BJ (cell line): ENCODE measurements around the gene MEAF6. TPM values are rescaled to one million over a fixed set of nuclear protein-coding genes. Genes with fewer than 3 reads are reported as not detected.
"Not testable (repeated sequence)": the region's sequence is repeated elsewhere in the genome, so short reads cannot be mapped to it uniquely, and the experiment has no call there.

Experiments used
- CTCF ChIA-PET: fragments of 350-600 bp; formaldehyde crosslinking; extraction: SDS; loops from one replicate; lab custom pipeline; 2021; ENCODE audit warnings: antibody characterized with exemption, inconsistent platforms; lab: Yijun Ruan, JAX
- POLR2A ChIA-PET: fragments of 300-600 bp; sonication (Branson Sonifier 250); formaldehyde crosslinking; extraction: SDS; loops from one replicate; lab custom pipeline; 2021; ENCODE audit warnings: antibody characterized with exemption; lab: Charles Lee
- DNase-seq: peaks from one replicate; pipeline ENCODE4 v3.0.0-alpha.2; 2011; ENCODE audit warnings: low read depth
- H3K27me3 ChIP-seq: 2 replicates; pipeline ENCODE4 v1.6.0; 2011; ENCODE audit warnings: low read length; ENCODE audit not compliant: control insufficient read depth, insufficient read depth
- H3K36me3 ChIP-seq: 2 replicates; pipeline ENCODE4 v1.5.1; 2011; ENCODE audit warnings: low read length; ENCODE audit not compliant: control insufficient read depth, insufficient read depth
- H3K4me3 ChIP-seq: 2 replicates; pipeline ENCODE4 v1.5.1; 2011; ENCODE audit warnings: low read depth, mild to moderate bottlenecking, control low read depth, low read length
- polyA plus RNA-seq: library from polyadenylated mRNA; depleted of rRNA; stranded (reverse); fragments of >200 nt; gene quantifications from 2 replicates; pipeline ENCODE4 v1.2.3, GENCODE V29; 2011
- TF ChIP-seq, protein P1 (sequence below): IDR thresholded peaks from 2 replicates; pipeline ENCODE4 v1.5.1; 2011; ENCODE audit warnings: low read depth, mild to moderate bottlenecking, control low read depth, inconsistent platforms, low read length, moderate library complexity; ENCODE audit not compliant: insufficient read depth

Gene MEAF6
- polyA plus RNA-seq, 1 experiment: 43.1 TPM

- Histone ChIP-seq H3K27me3 (no peaks in the 10 kb centered on the region), H3K36me3 (peaks cover 13% of the 10 kb centered on the region), H3K4me3 (no peak overlapping the region)
- DNase-seq: no peak
- ChIA-PET POLR2A (no interaction called here), CTCF (interaction anchor here (0.8 kb wide), 1 partner anchor 10 kb away, joined by 3 read pairs; no protein-coding TSS in a partner anchor)
- TF ChIP-seq, protein P1, sequence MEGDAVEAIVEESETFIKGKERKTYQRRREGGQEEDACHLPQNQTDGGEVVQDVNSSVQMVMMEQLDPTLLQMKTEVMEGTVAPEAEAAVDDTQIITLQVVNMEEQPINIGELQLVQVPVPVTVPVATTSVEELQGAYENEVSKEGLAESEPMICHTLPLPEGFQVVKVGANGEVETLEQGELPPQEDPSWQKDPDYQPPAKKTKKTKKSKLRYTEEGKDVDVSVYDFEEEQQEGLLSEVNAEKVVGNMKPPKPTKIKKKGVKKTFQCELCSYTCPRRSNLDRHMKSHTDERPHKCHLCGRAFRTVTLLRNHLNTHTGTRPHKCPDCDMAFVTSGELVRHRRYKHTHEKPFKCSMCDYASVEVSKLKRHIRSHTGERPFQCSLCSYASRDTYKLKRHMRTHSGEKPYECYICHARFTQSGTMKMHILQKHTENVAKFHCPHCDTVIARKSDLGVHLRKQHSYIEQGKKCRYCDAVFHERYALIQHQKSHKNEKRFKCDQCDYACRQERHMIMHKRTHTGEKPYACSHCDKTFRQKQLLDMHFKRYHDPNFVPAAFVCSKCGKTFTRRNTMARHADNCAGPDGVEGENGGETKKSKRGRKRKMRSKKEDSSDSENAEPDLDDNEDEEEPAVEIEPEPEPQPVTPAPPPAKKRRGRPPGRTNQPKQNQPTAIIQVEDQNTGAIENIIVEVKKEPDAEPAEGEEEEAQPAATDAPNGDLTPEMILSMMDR: no peak
Measured at GRCh38 chr1:37537378-37537777, 22.8 kb upstream of the MEAF6 start.

GRCh38 chr1:37533317-37534093 lies 18.9 kb upstream of the MEAF6 start:
- ChIA-PET CTCF (interaction anchor here (1.4 to 3.8 kb wide), 2 partner anchors 19 to 326 kb away, joined by 3 to 21 read pairs; partner anchors contain the start of gene MEAF6), POLR2A (no interaction called here)
- TF ChIP-seq, protein P1: no peak

DNA sequence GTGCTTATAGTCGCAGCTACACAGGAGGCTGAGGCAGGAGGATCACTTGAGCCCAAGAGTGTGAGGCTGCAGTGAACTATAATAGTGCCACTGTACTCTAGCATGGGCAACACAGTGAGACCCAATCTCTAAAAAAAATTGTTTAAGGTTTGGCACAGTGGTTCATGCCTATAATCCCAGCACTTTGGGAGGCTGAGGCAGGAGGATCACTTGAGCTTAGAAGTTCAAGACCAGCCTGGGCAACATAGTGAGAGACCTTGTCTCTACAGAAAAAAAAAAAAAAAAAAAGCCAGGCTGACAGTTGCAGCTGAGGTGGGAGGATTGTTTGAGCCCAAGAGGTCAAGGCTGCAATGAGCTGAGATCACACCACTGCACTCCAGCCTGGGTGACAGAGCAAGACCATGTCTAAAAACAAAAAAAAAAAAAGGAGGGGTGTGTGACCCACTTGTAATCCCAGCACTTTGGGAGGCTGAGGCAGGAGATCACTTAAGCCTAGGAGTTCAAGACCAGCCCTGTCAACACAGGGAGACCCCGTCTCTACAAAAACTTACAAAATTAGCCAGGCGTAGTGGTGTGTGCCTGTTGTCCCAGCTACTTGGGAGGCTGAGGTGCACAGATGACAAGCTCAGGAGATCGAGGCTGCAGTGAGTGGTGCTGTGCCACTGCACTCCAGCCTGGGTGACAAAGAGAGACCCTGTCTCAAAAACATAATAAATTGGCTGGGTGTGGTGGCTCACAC lies 18.0 kb upstream of the MEAF6 start:
- CTCF ChIA-PET: interaction anchor here (0.5 to 3.8 kb wide), 3 partner anchors 12 to 327 kb away, joined by 3 to 21 read pairs (median 4); partner anchors contain the start of gene MEAF6
- H3K36me3 ChIP-seq, H3K4me3 ChIP-seq, POLR2A ChIA-PET, H3K27me3 ChIP-seq, DNase-seq: not testable (repeated sequence)

More at GRCh38 chr1:37533317-37534093, 18.9 kb upstream of the MEAF6 start:
- no peak for DNase-seq
- Histone ChIP-seq H3K27me3 (no peaks in the 10 kb centered on the region), H3K36me3 (no peaks in the 10 kb centered on the region), H3K4me3 (no peak overlapping the region)

DNA sequence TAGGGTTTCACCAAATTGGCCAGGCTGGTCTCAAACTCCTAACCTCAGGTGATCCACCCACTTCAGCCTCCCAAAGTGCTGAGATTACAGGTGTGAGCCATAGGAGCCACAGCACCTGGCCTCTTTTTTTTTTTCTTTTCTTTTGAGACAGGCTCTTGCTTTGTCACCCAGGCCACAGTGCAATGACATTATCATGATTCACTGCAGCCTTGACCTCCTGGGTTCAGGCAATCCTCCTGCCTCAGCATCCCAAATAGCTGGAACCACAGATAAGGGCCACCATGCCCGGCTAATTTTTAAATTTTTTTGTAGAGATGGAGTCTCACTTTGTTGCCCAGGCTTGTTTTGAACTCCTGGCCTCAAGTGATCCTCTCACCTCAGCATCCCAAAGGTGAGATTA lies 15.3 kb upstream of the MEAF6 start:
- H3K4me3 ChIP-seq, CTCF ChIA-PET, H3K27me3 ChIP-seq, POLR2A ChIA-PET, DNase-seq, H3K36me3 ChIP-seq: not testable (repeated sequence)

- ChIA-PET POLR2A (no interaction called here), CTCF (no interaction called here)
- Histone ChIP-seq H3K27me3 (no peaks in the 10 kb centered on the region), H3K36me3 (no peaks in the 10 kb centered on the region), H3K4me3 (no peak overlapping the region)
- DNase-seq: no peak
- TF ChIP-seq, protein P1: no peak
Measured at GRCh38 chr1:37519613-37520012, 5.0 kb upstream of the MEAF6 start.

GRCh38 chr1:37518929-37519328 lies 4.4 kb upstream of the MEAF6 start:
- H3K27me3 ChIP-seq, H3K36me3 ChIP-seq, H3K4me3 ChIP-seq, DNase-seq, POLR2A ChIA-PET: not testable (repeated sequence)
- CTCF ChIA-PET: interaction anchor here (0.7 kb wide), 1 partner anchor 19 kb away, joined by 3 read pairs; no protein-coding TSS in a partner anchor

DNA sequence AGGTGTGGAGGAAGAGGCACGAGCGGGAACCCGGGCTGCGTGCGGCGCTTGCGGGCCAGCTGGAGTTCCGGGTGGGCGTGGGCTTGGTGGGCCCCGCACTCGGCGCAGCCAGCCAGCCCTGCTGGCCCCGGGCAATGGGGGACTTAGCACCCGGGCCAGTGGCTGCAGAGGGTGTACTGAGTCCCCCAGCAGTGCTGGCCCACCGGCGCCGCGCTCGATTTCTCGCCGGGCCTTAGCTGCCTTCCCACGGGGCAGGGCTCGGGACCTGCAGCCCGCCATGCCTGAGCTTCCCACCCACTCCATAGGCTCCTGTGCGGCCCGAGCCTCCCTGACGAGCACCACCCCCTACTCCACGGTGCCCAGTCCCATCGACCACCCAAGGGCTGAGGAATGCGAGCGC lies 3.7 kb upstream of the MEAF6 start:
- CTCF ChIA-PET, H3K4me3 ChIP-seq, H3K27me3 ChIP-seq, DNase-seq, POLR2A ChIA-PET, H3K36me3 ChIP-seq: not testable (repeated sequence)
